ENCODE results near the gene KRT81.

DNA sequence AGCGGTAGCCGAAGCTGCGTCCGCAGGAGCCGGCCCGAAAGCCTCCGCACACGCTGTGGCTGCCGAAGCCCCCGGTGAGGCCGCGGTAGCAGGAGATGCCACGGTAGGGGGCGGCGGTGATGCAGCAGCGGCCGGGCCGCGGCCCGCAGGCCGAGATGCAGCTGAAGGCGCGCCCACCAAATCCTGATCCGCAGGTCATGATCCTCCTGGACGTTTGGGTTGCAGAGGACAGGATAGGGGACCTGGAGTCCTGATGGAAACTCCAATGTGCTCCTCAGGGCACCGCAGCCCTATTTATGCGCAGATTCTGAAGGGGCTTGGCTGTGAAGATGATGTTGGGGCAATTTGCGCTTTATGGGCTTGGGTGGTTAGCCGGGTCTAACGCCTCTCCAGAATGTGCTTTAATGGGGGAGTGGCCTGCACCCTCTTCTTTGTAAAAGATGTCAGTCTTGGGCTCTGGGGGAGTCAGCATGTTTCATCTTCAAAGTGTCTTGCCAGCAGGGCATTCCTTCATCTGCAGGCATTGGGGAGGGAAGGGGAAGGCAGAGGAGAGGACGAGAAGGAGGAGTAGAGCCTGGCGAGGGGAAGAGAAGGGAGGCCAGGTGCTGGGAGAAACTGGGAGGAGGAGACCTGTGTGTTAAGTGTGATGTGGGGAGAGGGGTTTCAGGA, at the start of gene KRT81:
- no peak for TF ChIP-seq POLR2A (IDR thresholded peaks at IDR 0.05)
- TF ChIP-seq, protein P1, sequence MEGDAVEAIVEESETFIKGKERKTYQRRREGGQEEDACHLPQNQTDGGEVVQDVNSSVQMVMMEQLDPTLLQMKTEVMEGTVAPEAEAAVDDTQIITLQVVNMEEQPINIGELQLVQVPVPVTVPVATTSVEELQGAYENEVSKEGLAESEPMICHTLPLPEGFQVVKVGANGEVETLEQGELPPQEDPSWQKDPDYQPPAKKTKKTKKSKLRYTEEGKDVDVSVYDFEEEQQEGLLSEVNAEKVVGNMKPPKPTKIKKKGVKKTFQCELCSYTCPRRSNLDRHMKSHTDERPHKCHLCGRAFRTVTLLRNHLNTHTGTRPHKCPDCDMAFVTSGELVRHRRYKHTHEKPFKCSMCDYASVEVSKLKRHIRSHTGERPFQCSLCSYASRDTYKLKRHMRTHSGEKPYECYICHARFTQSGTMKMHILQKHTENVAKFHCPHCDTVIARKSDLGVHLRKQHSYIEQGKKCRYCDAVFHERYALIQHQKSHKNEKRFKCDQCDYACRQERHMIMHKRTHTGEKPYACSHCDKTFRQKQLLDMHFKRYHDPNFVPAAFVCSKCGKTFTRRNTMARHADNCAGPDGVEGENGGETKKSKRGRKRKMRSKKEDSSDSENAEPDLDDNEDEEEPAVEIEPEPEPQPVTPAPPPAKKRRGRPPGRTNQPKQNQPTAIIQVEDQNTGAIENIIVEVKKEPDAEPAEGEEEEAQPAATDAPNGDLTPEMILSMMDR (IDR thresholded peaks at IDR 0.05) = no peak

All from Peyer's patch (tissue), 4 donors.